Liver (tissue), 9 donors: ENCODE results near the gene NHLRC1. TPM values are rescaled to one million over a fixed set of nuclear protein-coding genes. Genes with fewer than 3 reads are reported as not detected.

Source experiments
- DNase-seq: peaks from one replicate; pipeline ENCODE4 v3.0.0-alpha.2; 2017; ENCODE audit warnings: low spot score
- H3K27ac ChIP-seq, 2 donors: one replicate each; pipeline ENCODE4 v1.7.0; 2013; ENCODE audit warnings: inconsistent platforms in 2 of 2, low read length in 2 of 2, control low read depth in 1 of 2, low read depth in 1 of 2, mild to moderate bottlenecking in 1 of 2
- H3K27me3 ChIP-seq, 4 donors: one replicate each; pipeline versions ENCODE4 v1.6.1 to v1.7.0; 2013; ENCODE audit warnings: low read length in 3 of 4, inconsistent platforms in 1 of 4, mild to moderate bottlenecking in 1 of 4, moderate library complexity in 1 of 4; ENCODE audit not compliant: control insufficient read depth in 4 of 4, insufficient read depth in 4 of 4
- H3K36me3 ChIP-seq, 4 donors: one replicate each; pipeline versions ENCODE4 v1.6.1 to v1.7.0; 2013; ENCODE audit warnings: low read length in 3 of 4, mild to moderate bottlenecking in 3 of 4, low read depth in 1 of 4, moderate library complexity in 1 of 4; ENCODE audit not compliant: control insufficient read depth in 4 of 4, insufficient read depth in 3 of 4
- H3K4me1 ChIP-seq, 4 donors: one replicate each; pipeline versions ENCODE4 v1.6.1 to v1.7.0; 2013; ENCODE audit warnings: low read length in 3 of 4, mild to moderate bottlenecking in 3 of 4, moderate library complexity in 1 of 4; ENCODE audit not compliant: control insufficient read depth in 4 of 4, insufficient read depth in 4 of 4
- H3K4me3 ChIP-seq, 3 donors: one replicate each; pipeline versions ENCODE4 v1.6.1 to v1.7.0; 2013; ENCODE audit warnings: low read length in 3 of 3, control low read depth in 1 of 3, low read depth in 1 of 3, mild to moderate bottlenecking in 1 of 3
- H3K9ac ChIP-seq, 2 donors: one replicate each; pipeline ENCODE4 v1.7.0; 2013; ENCODE audit warnings: low read length in 2 of 2, mild to moderate bottlenecking in 2 of 2, moderate library complexity in 2 of 2, control low read depth in 1 of 2, low read depth in 1 of 2
- H3K9me3 ChIP-seq, 4 donors: one replicate each; pipeline versions ENCODE4 v1.6.1 to v1.7.0; 2013; ENCODE audit warnings: low read length in 3 of 4; ENCODE audit not compliant: control insufficient read depth in 4 of 4
- EGR1 ChIP-seq, 2 donors: IDR thresholded peaks; 2 replicates each; pipeline ENCODE4 v1.6.1; 2016 to 2018; ENCODE audit warnings: antibody characterized with exemption in 2 of 2, low read depth in 2 of 2
- FOXA1 ChIP-seq: IDR thresholded peaks from 2 replicates; pipeline ENCODE4 v1.6.1; 2016; ENCODE audit warnings: antibody characterized with exemption
- FOXA2 ChIP-seq: IDR thresholded peaks from 2 replicates; pipeline ENCODE4 v1.6.1; 2016; ENCODE audit warnings: antibody characterized with exemption
- GABPA ChIP-seq, 2 donors: IDR thresholded peaks in 1 of 2; conservative IDR thresholded peaks in 1 of 2; 2 replicates each; pipeline ENCODE4 v1.6.1; 2016; ENCODE audit warnings: antibody characterized with exemption in 2 of 2, mild to moderate bottlenecking in 1 of 2, moderate library complexity in 1 of 2
- HNF4A ChIP-seq, 2 donors: conservative IDR thresholded peaks; 2 replicates each; pipeline ENCODE4 v1.6.1; 2016; ENCODE audit warnings: antibody characterized with exemption in 2 of 2, mild to moderate bottlenecking in 2 of 2
- HNF4G ChIP-seq: IDR thresholded peaks from 2 replicates; pipeline ENCODE4 v1.6.1; 2016; ENCODE audit warnings: antibody characterized with exemption
- MAX ChIP-seq: IDR thresholded peaks from 2 replicates; pipeline ENCODE4 v1.6.1; 2016; ENCODE audit warnings: antibody characterized with exemption
- NR2F2 ChIP-seq: IDR thresholded peaks from 2 replicates; pipeline ENCODE4 v1.6.1; 2016; ENCODE audit warnings: antibody characterized with exemption
- RAD21 ChIP-seq, 2 donors: IDR thresholded peaks; 2 replicates each; pipeline ENCODE4 v1.6.1; 2016; ENCODE audit warnings: antibody characterized with exemption in 2 of 2, mild to moderate bottlenecking in 2 of 2
- REST ChIP-seq: IDR thresholded peaks from 2 replicates; pipeline ENCODE4 v1.6.1; 2016; ENCODE audit warnings: antibody characterized with exemption, mild to moderate bottlenecking
- RXRA ChIP-seq, 2 donors: IDR thresholded peaks; 2 replicates each; pipeline ENCODE4 v1.6.1; 2017 to 2018; ENCODE audit warnings: antibody characterized with exemption in 2 of 2, mild to moderate bottlenecking in 1 of 2
- SP1 ChIP-seq: IDR thresholded peaks from 2 replicates; pipeline ENCODE4 v1.6.1; 2018; ENCODE audit warnings: antibody characterized with exemption, mild to moderate bottlenecking
- TAF1 ChIP-seq: conservative IDR thresholded peaks from 2 replicates; pipeline ENCODE4 v1.6.1; 2016; ENCODE audit warnings: antibody characterized with exemption, mild to moderate bottlenecking
- YY1 ChIP-seq: IDR thresholded peaks from 2 replicates; pipeline ENCODE4 v1.6.1; 2016; ENCODE audit warnings: antibody characterized with exemption, mild to moderate bottlenecking
- WGBS: extraction: QIAGEN DNeasy Blood & Tissue Kit; methylation state at CpG from one replicate; pipeline ENCODE4 v1.1.7; 2013; 5-methylcytosine and 5-hydroxymethylcytosine counted together
- polyA plus RNA-seq, 2 donors: library from polyadenylated mRNA; stranded (reverse) in 1 of 2; unstranded in 1 of 2; fragments of 200-250 nt in 1 of 2; fragments of >200 nt in 1 of 2; fragmentation: Nextera tagmentation in 1 of 2; extraction: Ambion mirVana in 1 of 2; gene quantifications; one replicate each; pipeline versions ENCODE4 v1.2.1 to v1.2.3, GENCODE V29; 2013 to 2015
- total RNA-seq, 2 donors: library from RNA; depleted of rRNA; stranded (reverse); fragments of >200 nt; gene quantifications; one replicate each; pipeline ENCODE4 v1.2.3, GENCODE V29; 2014
- TF ChIP-seq, protein P1 (sequence below): IDR thresholded peaks from 2 replicates; pipeline ENCODE4 v1.6.1; 2016; ENCODE audit warnings: antibody characterized with exemption
- TF ChIP-seq, protein P2 (sequence below): IDR thresholded peaks from 2 replicates; pipeline ENCODE4 v1.6.1; 2016; ENCODE audit warnings: antibody characterized with exemption
- TF ChIP-seq, protein P3 (sequence below): fragments of 150-350 bp; IDR thresholded peaks from 2 replicates; pipeline ENCODE4 v1.5.1; 2017; ENCODE audit warnings: improper control_type of control experiment, low read depth, low read length; ENCODE audit not compliant: missing input control
- donor health status: healthy.
- donor health status: healthy.
- donor health status: healthy.
- donor health status: healthy.
- donor health status: healthy.

The NHLRC1 gene
- total and polyA plus RNA-seq, 4 donors: 2.1 to 4.4 (median 3.0) TPM

DNA sequence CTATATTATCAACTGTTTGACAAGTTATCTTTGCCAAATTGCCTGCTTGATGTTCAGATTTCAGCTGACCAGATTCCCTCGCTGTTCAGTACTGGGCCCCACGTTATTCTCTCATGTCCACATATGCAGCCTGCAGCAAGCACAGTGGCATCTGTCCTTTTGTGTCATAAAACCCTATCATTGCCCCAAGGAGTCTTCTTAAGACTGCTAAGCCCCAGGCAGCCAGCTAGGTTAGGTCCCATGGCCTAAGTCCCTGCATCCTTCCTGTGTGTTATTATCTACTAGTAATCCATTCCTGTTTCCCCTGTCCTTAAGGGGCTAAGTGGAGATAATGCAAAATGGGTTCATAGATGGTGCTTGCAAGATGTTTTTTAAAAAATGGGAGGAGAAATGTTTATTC, 39.9 kb upstream of the NHLRC1 start:
- no peak for TF ChIP-seq EGR1 (IDR thresholded peaks at IDR 0.05; ENCODE audit: low read depth in 2 of 2)
- no peak for TF ChIP-seq MAX
- no peak for TF ChIP-seq TAF1
- DNase-seq: no peak
- Histone ChIP-seq H3K4me1 (no peaks in the 10 kb centered on the region), H3K9ac (no peak overlapping the region), H3K27me3 (no peaks in the 10 kb centered on the region), H3K4me3 (no peak overlapping the region), H3K9me3 (no peaks in the 10 kb centered on the region), H3K27ac (no peak overlapping the region), H3K36me3 (peaks cover 5 to 31% (median 23%) of the 10 kb centered on the region in 4 donors)
- WGBS: 98% methylated on average over 2 of the region's 2 CpGs

- Histone ChIP-seq H3K4me1 (no peaks in the 10 kb centered on the region), H3K9ac (no peak overlapping the region), H3K9me3 (no peaks in the 10 kb centered on the region), H3K27me3 (no peaks in the 10 kb centered on the region), H3K36me3 (peaks cover 5 to 31% (median 22%) of the 10 kb centered on the region in 4 donors), H3K27ac (no peak overlapping the region), H3K4me3 (no peak overlapping the region)
- 94% methylated on average over 2 of the region's 2 CpGs for WGBS
- no peak for DNase-seq
- TF ChIP-seq TAF1 (no peak), FOXA2 (no peak), HNF4A (conservative IDR thresholded peaks at IDR 0.05) (no peak), REST (no peak), YY1 (no peak), HNF4G (no peak), RXRA (IDR thresholded peaks at IDR 0.05) (no peak), RAD21 (IDR thresholded peaks at IDR 0.05) (no peak), GABPA (IDR thresholded peaks at IDR 0.05 in 1 of 2, conservative IDR thresholded peaks at IDR 0.05 in 1 of 2) (no peak), FOXA1 (no peak), NR2F2 (no peak), MAX (no peak), SP1 (no peak), EGR1 (IDR thresholded peaks at IDR 0.05; ENCODE audit: low read depth in 2 of 2) (no peak)
- TF ChIP-seq, protein P1, sequence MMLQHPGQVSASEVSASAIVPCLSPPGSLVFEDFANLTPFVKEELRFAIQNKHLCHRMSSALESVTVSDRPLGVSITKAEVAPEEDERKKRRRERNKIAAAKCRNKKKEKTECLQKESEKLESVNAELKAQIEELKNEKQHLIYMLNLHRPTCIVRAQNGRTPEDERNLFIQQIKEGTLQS: no peak
- TF ChIP-seq, protein P2, sequence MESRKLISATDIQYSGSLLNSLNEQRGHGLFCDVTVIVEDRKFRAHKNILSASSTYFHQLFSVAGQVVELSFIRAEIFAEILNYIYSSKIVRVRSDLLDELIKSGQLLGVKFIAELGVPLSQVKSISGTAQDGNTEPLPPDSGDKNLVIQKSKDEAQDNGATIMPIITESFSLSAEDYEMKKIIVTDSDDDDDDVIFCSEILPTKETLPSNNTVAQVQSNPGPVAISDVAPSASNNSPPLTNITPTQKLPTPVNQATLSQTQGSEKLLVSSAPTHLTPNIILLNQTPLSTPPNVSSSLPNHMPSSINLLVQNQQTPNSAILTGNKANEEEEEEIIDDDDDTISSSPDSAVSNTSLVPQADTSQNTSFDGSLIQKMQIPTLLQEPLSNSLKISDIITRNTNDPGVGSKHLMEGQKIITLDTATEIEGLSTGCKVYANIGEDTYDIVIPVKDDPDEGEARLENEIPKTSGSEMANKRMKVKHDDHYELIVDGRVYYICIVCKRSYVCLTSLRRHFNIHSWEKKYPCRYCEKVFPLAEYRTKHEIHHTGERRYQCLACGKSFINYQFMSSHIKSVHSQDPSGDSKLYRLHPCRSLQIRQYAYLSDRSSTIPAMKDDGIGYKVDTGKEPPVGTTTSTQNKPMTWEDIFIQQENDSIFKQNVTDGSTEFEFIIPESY: no peak
- TF ChIP-seq, protein P3, sequence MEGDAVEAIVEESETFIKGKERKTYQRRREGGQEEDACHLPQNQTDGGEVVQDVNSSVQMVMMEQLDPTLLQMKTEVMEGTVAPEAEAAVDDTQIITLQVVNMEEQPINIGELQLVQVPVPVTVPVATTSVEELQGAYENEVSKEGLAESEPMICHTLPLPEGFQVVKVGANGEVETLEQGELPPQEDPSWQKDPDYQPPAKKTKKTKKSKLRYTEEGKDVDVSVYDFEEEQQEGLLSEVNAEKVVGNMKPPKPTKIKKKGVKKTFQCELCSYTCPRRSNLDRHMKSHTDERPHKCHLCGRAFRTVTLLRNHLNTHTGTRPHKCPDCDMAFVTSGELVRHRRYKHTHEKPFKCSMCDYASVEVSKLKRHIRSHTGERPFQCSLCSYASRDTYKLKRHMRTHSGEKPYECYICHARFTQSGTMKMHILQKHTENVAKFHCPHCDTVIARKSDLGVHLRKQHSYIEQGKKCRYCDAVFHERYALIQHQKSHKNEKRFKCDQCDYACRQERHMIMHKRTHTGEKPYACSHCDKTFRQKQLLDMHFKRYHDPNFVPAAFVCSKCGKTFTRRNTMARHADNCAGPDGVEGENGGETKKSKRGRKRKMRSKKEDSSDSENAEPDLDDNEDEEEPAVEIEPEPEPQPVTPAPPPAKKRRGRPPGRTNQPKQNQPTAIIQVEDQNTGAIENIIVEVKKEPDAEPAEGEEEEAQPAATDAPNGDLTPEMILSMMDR: no peak
These were observed 39.0 kb upstream of the NHLRC1 start for GRCh38 chr6:18161431-18161830.
